ENCODE results near the gene IP6K3. TPM values are rescaled to one million over a fixed set of nuclear protein-coding genes. Genes with fewer than 3 reads are reported as not detected.

IP6K3 gene
- total RNA-seq, 1 donor = 6.0 TPM

- no peak overlapping the region for H3K4me3 ChIP-seq (ENCODE audit: low read depth, low read length)
- no peak for DNase-seq (ENCODE audit: low read depth)
- TF ChIP-seq CTCF (IDR thresholded peaks at IDR 0.05; ENCODE audit: insufficient read depth, low read depth, low read length) = no peak
Observed at GRCh38 chr6:33714385-33715040, 32.2 kb downstream of the IP6K3 start.

GRCh38 chr6:33713786-33714185 is 32.9 kb downstream of the IP6K3 start:
- DNase-seq (ENCODE audit: low read depth) = no peak
- TF ChIP-seq CTCF (IDR thresholded peaks at IDR 0.05; ENCODE audit: insufficient read depth, low read depth, low read length) = no peak
- no peak overlapping the region for H3K4me3 ChIP-seq (ENCODE audit: low read depth, low read length)

- no peak for DNase-seq (ENCODE audit: low read depth)
- TF ChIP-seq CTCF (IDR thresholded peaks at IDR 0.05; ENCODE audit: insufficient read depth, low read depth, low read length) = no peak
- no peak overlapping the region for H3K4me3 ChIP-seq (ENCODE audit: low read depth, low read length)
Observed at GRCh38 chr6:33712914-33713313, 33.8 kb downstream of the IP6K3 start.

GRCh38 chr6:33711140-33712129 is 35.3 kb downstream of the IP6K3 start, which contains the start of gene UQCC2:
Gene UQCC2 (minus strand): TSS chr6:33711700. CDS start chr6:33711686, 14 bp downstream.
- peak within 1 kb of the TSS; percentile 98 for H3K4me3 ChIP-seq (ENCODE audit: low read depth, low read length)
- peak; percentile 67 for TF ChIP-seq CTCF (IDR thresholded peaks at IDR 0.05; ENCODE audit: insufficient read depth, low read depth, low read length)
- DNase-seq (ENCODE audit: low read depth) = peak; percentile 97

- DNase-seq (ENCODE audit: low read depth) = no peak
- no peak for TF ChIP-seq CTCF (IDR thresholded peaks at IDR 0.05; ENCODE audit: insufficient read depth, low read depth, low read length)
- peak overlapping the region; percentile 98 for H3K4me3 ChIP-seq (ENCODE audit: low read depth, low read length)
Observed at GRCh38 chr6:33710296-33711121, 36.2 kb downstream of the IP6K3 start.

- no peak for DNase-seq (ENCODE audit: low read depth)
- no peak overlapping the region for H3K4me3 ChIP-seq (ENCODE audit: low read depth, low read length)
- TF ChIP-seq CTCF (IDR thresholded peaks at IDR 0.05; ENCODE audit: insufficient read depth, low read depth, low read length) = no peak
Observed at GRCh38 chr6:33709605-33710295, 37.0 kb downstream of the IP6K3 start.

Data from fibroblast of villous mesenchyme (primary cell).